ENCODE data around the gene AXIN1.

GRCh38 chr16:316741-317464 is 35.6 kb downstream of the AXIN1 start:
- TF ChIP-seq POLR2AphosphoS5 (IDR thresholded peaks at IDR 0.05; ENCODE audit: low read depth, low read length), result no peak
- no peak for TF ChIP-seq TAF1 (IDR thresholded peaks at IDR 0.05; ENCODE audit: borderline replicate concordance, insufficient read depth, low read length)
- TF ChIP-seq SIN3A (IDR thresholded peaks at IDR 0.05; ENCODE audit: borderline replicate concordance, insufficient read depth, low read length), result no peak
- TF ChIP-seq REST (IDR thresholded peaks at IDR 0.05; ENCODE audit: insufficient read depth in 1 of 2, low read depth in 2 of 2, low read length in 2 of 2), result no peak
- no peak for TF ChIP-seq FOXP2 (optimal IDR thresholded peaks at IDR 0.05; ENCODE audit: borderline replicate concordance, extremely low read depth, extremely low read length, insufficient read depth)

Measured in PFSK-1 (cell line).